GM12801 (cell line): Measurements from ENCODE around the gene FBXO33.

Experiments
- CTCF ChIP-seq: IDR thresholded peaks from one replicate; pipeline ENCODE4 v1.5.1; 2011; ENCODE audit warnings: control low read depth; ENCODE audit not compliant: insufficient read length; ENCODE audit errors: extremely low read depth

Gene FBXO33

GRCh38 chr14:39454906-39455539 is 22.8 kb upstream of the FBXO33 start:
- no peak for TF ChIP-seq CTCF

- no peak for TF ChIP-seq CTCF
Measured at GRCh38 chr14:39452680-39453079, 20.4 kb upstream of the FBXO33 start.

- no peak for TF ChIP-seq CTCF
Measured at GRCh38 chr14:39451811-39452210, 19.6 kb upstream of the FBXO33 start.

- no peak for TF ChIP-seq CTCF
Measured at GRCh38 chr14:39447175-39447661, 15.0 kb upstream of the FBXO33 start.

GRCh38 chr14:39446131-39446744 is 14.0 kb upstream of the FBXO33 start:
- TF ChIP-seq CTCF, result no peak

- no peak for TF ChIP-seq CTCF
Measured at GRCh38 chr14:39442293-39442692, 10.1 kb upstream of the FBXO33 start.

GRCh38 chr14:39441805-39442204 is 9.6 kb upstream of the FBXO33 start:
- no peak for TF ChIP-seq CTCF
